HepG2 (cell line): ENCODE data around the gene TMEM219. TPM values are rescaled to one million over a fixed set of nuclear protein-coding genes. Genes with fewer than 3 reads are reported as not detected.

Source experiments
- CCAR2 ChIP-seq: fragments of 200-400 bp; formaldehyde crosslinking; optimal IDR thresholded peaks from 2 replicates; pipeline ENCODE3; 2018; ENCODE audit warnings: low read depth, mild to moderate bottlenecking, low read length, moderate library complexity
- ETV5 ChIP-seq: IDR thresholded peaks from 2 replicates; pipeline ENCODE4 v1.6.1; 2018; ENCODE audit warnings: missing biosample characterization, missing genetic modification reagents, inconsistent platforms, borderline replicate concordance
- FLYWCH1 ChIP-seq: sonication (generic); formaldehyde crosslinking; IDR thresholded peaks from 2 replicates; pipeline ENCODE4 v1.8.1; 2023; ENCODE audit warnings: mild to moderate bottlenecking, missing genetic modification reagents
- HDAC6 ChIP-seq: fragments of 200-600 bp; sonication (generic); IDR thresholded peaks from 2 replicates; pipeline ENCODE4 v1.7.0; 2017; ENCODE audit warnings: mild to moderate bottlenecking, antibody characterized with exemption, low read length, low read depth
- MYNN ChIP-seq: sonication (generic); formaldehyde crosslinking; IDR thresholded peaks from 2 replicates; pipeline ENCODE4 v1.4.0; 2020; ENCODE audit warnings: mild to moderate bottlenecking, low read depth, missing genetic modification reagents
- NFE2L1 ChIP-seq: sonication (generic); formaldehyde crosslinking; IDR thresholded peaks from 2 replicates; pipeline ENCODE4 v1.4.0; 2020; ENCODE audit warnings: missing genetic modification reagents, mild to moderate bottlenecking, borderline replicate concordance
- PHF20 ChIP-seq: sonication (generic); formaldehyde crosslinking; IDR thresholded peaks from 2 replicates; pipeline ENCODE4 v1.5.0; 2020; ENCODE audit warnings: mild to moderate bottlenecking, missing genetic modification reagents
- POLR2AphosphoS2 ChIP-seq: IDR thresholded peaks from 2 replicates; pipeline ENCODE4 v1.6.1; 2011; ENCODE audit warnings: low read depth, low read length, improper control_type of control experiment
- RARG ChIP-seq: sonication (generic); formaldehyde crosslinking; IDR thresholded peaks from 2 replicates; pipeline ENCODE4 v1.4.0; 2020; ENCODE audit warnings: low read depth, mild to moderate bottlenecking, missing genetic modification reagents
- SAFB2 ChIP-seq: sonication (generic); formaldehyde crosslinking; IDR thresholded peaks from 2 replicates; pipeline ENCODE4 v1.5.1; 2020; ENCODE audit warnings: missing genetic modification reagents, low read depth, mild to moderate bottlenecking, borderline replicate concordance
- STAT5B ChIP-seq: sonication (generic); formaldehyde crosslinking; IDR thresholded peaks from 2 replicates; pipeline ENCODE4 v1.4.0; 2020; ENCODE audit warnings: missing genetic modification reagents
- XRCC5 ChIP-seq: fragments of 200-400 bp; formaldehyde crosslinking; optimal IDR thresholded peaks from 2 replicates; pipeline ENCODE3; 2017; ENCODE audit warnings: mild to moderate bottlenecking, low read length
- ZBTB20 ChIP-seq: sonication (generic); formaldehyde crosslinking; IDR thresholded peaks from 2 replicates; pipeline ENCODE4 v1.8.1; 2023; ENCODE audit warnings: missing genetic modification reagents, low read depth, mild to moderate bottlenecking, borderline replicate concordance
- ZNF367 ChIP-seq: sonication (generic); formaldehyde crosslinking; IDR thresholded peaks from 2 replicates; pipeline ENCODE4 v1.4.0; 2020; ENCODE audit warnings: missing genetic modification reagents, borderline replicate concordance
- ZNF607 ChIP-seq: sonication (generic); formaldehyde crosslinking; IDR thresholded peaks from 2 replicates; pipeline ENCODE4 v1.5.1; 2020; ENCODE audit warnings: missing genetic modification reagents, mild to moderate bottlenecking, borderline replicate concordance
- ZNF614 ChIP-seq: IDR thresholded peaks from 2 replicates; pipeline ENCODE4 v1.6.1; 2018; ENCODE audit warnings: missing biosample characterization, missing genetic modification reagents, inconsistent platforms, borderline replicate concordance
- ZSCAN20 ChIP-seq: sonication (generic); formaldehyde crosslinking; IDR thresholded peaks from 2 replicates; pipeline ENCODE4 v1.4.0; 2020; ENCODE audit warnings: missing genetic modification reagents, mild to moderate bottlenecking, borderline replicate concordance
- polyA plus RNA-seq, 8 experiments: library from polyadenylated mRNA; depleted of rRNA in 3 of 8; stranded (reverse) in 7 of 8; unstranded in 1 of 8; fragments of >200 nt; fragmentation: Illumina TruSeq in 4 of 8; extraction: Trizol in 4 of 8; gene quantifications; 2 replicates each; pipeline versions ENCODE4 v1.2.1 to v1.2.3, GENCODE V29; 2011 to 2016; ENCODE audit warnings: low read depth in 4 of 8, missing spikeins in 1 of 8, mixed read lengths in 1 of 8; ENCODE audit not compliant: insufficient read depth in 1 of 8
- total RNA-seq, 5 experiments: library from RNA; depleted of rRNA; stranded (reverse); fragments of >200 nt; fragmentation: Illumina TruSeq; extraction: Trizol; gene quantifications; 2 replicates each; pipeline ENCODE4 v1.2.3, GENCODE V29; 2016; ENCODE audit warnings: low read depth in 1 of 5
- TF ChIP-seq, protein P1 (sequence below): sonication (generic); formaldehyde crosslinking; IDR thresholded peaks from 2 replicates; pipeline ENCODE4 v1.5.1; 2020; ENCODE audit warnings: missing genetic modification reagents, mild to moderate bottlenecking, borderline replicate concordance
- TF ChIP-seq, protein P2 (sequence below): sonication (generic); formaldehyde crosslinking; IDR thresholded peaks from 2 replicates; pipeline ENCODE4 v1.5.0; 2020; ENCODE audit warnings: missing genetic modification reagents, mild to moderate bottlenecking, borderline replicate concordance
- TF ChIP-seq, protein P3 (sequence below): sonication (generic); formaldehyde crosslinking; IDR thresholded peaks from 2 replicates; pipeline ENCODE4 v1.8.0; 2022; ENCODE audit warnings: missing genetic modification reagents, low read depth, mild to moderate bottlenecking, borderline replicate concordance
- TF ChIP-seq, protein P4 (sequence below): IDR thresholded peaks from 2 replicates; pipeline ENCODE4 v1.6.1; 2016
- TF ChIP-seq, protein P5 (sequence below): IDR thresholded peaks from 2 replicates; pipeline ENCODE4 v1.6.1; 2012; ENCODE audit warnings: low read length, improper control_type of control experiment

Gene TMEM219
- total and polyA plus RNA-seq, 2 of the 13 experiments (the other 11 are each of a cell fraction or from before 2014, with no cell fraction given): 105 to 115 TPM

DNA sequence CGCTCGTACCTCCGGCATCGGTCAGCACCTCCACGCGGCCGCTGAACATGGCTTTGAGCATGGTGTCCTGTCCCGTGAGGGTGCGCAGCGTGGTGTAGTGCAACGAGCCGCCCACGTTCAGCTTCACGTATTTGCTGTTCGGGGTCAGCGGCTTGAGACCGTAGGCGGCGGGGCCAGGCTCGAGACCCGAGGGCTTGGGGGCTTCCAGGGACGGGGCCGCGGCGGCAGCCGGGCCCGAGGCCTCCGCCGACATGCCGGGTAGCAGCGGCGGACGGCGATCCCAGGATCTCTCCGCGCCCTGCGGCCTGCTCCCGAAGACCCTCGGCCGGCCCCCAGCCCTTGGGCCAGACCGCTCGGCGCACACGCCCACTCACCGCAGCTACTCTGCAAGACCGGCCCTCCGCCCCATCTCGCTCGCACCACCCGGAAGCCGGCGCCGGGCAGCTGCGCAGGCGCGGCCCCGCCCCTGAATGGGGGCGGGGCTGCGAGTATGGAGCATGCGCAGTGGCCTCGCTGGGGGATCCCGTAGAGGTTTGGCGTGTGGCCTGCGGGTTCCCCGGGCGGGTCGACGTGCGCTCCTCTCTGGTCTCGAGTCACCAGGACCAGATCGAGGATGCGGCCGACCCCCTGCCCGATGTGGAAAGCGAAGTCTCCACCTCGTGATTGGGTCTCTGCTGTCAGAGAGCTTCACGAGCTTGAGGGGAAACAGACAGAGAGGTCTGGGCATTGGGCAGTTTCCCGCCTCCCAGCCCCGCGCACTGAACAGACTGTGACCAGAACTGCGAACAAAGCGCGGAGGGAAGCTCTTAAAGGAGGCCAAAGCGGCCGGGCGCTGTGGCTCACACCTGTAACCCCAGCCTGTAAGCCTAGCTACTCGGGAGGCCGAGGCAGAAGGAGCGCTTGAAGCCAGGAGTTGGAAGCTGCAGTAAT is 35.8 kb upstream of the TMEM219 start, which contains the start of gene KCTD13 (continued):
- TF ChIP-seq ZBTB20 (CRISPR knock-in tag) (peak; percentile 86; the same call in 1 of the 2 replicates), RARG (CRISPR knock-in tag) (no peak), POLR2AphosphoS2 (no peak), ZSCAN20 (CRISPR knock-in tag) (peak; percentile 76; the same call in 1 of the 2 replicates), ZNF614 (CRISPR knock-in tag) (peak; percentile 60), HDAC6 (no peak), ZNF607 (CRISPR knock-in tag) (no peak; the same call in 1 of the 2 replicates), PHF20 (CRISPR knock-in tag) (peak; percentile 79), FLYWCH1 (peak; percentile 83; the same call in 1 of the 2 replicates), SAFB2 (CRISPR knock-in tag) (peak; percentile 88), NFE2L1 (CRISPR knock-in tag) (no peak), ETV5 (CRISPR knock-in tag) (0 out of 2 replicates have a peak, but pooled peaks have one; percentile 17), CCAR2 (no peak), STAT5B (no peak), ZNF367 (peak; percentile 61; the same call in 1 of the 2 replicates), MYNN (CRISPR knock-in tag) (peak; percentile 93), XRCC5 (peak; percentile 57)
- TF ChIP-seq, protein P1, sequence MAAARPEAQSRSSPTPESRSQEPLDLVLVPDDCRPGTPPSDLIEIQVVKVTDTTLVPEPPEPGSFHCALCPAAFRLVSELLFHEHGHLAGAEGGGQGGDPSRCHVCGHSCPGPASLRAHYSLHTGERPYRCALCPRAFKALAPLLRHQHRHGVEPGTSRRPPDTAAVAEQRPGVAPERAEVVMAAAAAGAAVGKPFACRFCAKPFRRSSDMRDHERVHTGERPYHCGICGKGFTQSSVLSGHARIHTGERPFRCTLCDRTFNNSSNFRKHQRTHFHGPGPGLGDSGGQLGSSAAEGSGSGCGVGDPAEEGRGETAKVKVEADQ (CRISPR knock-in tag): no peak; the same call in 1 of the 2 replicates
- TF ChIP-seq, protein P2, sequence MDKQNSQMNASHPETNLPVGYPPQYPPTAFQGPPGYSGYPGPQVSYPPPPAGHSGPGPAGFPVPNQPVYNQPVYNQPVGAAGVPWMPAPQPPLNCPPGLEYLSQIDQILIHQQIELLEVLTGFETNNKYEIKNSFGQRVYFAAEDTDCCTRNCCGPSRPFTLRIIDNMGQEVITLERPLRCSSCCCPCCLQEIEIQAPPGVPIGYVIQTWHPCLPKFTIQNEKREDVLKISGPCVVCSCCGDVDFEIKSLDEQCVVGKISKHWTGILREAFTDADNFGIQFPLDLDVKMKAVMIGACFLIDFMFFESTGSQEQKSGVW (CRISPR knock-in tag): 0 out of 2 replicates have a peak, but pooled peaks have one; percentile 34
- TF ChIP-seq, protein P3, sequence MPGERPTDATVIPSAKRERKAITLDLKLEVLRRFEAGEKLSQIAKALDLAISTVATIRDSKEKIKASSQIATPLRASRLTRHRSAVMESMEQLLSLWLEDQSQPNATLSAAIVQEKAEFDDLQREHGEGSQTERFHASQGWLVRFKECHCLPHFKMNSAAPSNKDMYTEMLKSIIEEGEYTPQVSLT (CRISPR knock-in tag): no peak
- TF ChIP-seq, protein P4, sequence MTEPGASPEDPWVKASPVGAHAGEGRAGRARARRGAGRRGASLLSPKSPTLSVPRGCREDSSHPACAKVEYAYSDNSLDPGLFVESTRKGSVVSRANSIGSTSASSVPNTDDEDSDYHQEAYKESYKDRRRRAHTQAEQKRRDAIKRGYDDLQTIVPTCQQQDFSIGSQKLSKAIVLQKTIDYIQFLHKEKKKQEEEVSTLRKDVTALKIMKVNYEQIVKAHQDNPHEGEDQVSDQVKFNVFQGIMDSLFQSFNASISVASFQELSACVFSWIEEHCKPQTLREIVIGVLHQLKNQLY: no peak
- TF ChIP-seq, protein P5, sequence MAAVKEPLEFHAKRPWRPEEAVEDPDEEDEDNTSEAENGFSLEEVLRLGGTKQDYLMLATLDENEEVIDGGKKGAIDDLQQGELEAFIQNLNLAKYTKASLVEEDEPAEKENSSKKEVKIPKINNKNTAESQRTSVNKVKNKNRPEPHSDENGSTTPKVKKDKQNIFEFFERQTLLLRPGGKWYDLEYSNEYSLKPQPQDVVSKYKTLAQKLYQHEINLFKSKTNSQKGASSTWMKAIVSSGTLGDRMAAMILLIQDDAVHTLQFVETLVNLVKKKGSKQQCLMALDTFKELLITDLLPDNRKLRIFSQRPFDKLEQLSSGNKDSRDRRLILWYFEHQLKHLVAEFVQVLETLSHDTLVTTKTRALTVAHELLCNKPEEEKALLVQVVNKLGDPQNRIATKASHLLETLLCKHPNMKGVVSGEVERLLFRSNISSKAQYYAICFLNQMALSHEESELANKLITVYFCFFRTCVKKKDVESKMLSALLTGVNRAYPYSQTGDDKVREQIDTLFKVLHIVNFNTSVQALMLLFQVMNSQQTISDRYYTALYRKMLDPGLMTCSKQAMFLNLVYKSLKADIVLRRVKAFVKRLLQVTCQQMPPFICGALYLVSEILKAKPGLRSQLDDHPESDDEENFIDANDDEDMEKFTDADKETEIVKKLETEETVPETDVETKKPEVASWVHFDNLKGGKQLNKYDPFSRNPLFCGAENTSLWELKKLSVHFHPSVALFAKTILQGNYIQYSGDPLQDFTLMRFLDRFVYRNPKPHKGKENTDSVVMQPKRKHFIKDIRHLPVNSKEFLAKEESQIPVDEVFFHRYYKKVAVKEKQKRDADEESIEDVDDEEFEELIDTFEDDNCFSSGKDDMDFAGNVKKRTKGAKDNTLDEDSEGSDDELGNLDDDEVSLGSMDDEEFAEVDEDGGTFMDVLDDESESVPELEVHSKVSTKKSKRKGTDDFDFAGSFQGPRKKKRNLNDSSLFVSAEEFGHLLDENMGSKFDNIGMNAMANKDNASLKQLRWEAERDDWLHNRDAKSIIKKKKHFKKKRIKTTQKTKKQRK: no peak
